GM12878 (cell line): ENCODE measurements around the gene DTL.

Experiments used
- BRCA1 ChIP-seq: IDR thresholded peaks from 2 replicates; pipeline ENCODE4 v1.6.1; 2011; ENCODE audit warnings: low read depth, low read length, improper control_type of control experiment
- CHD2 ChIP-seq: IDR thresholded peaks from 2 replicates; pipeline ENCODE4 v1.6.1; 2011; ENCODE audit warnings: low read depth, low read length, improper control_type of control experiment, borderline replicate concordance
- CTCF ChIP-seq, 3 experiments: IDR thresholded peaks in 2 of 3; conservative IDR thresholded peaks in 1 of 3; 2 replicates each; pipeline ENCODE4 v1.5.1; 2011; ENCODE audit warnings: low read depth in 3 of 3, low read length in 3 of 3, mild to moderate bottlenecking in 3 of 3, control low read depth in 2 of 3, moderate library complexity in 2 of 3, inconsistent platforms in 1 of 3, mixed read lengths in 1 of 3; ENCODE audit not compliant: control insufficient read depth in 2 of 3, insufficient read depth in 1 of 3; ENCODE audit errors: extremely low read depth in 1 of 3
- EP300 ChIP-seq, 2 experiments: fragments of 150-350 bp in 1 of 2; IDR thresholded peaks; 2 replicates each; pipeline ENCODE4 v1.6.1; 2011 to 2012; ENCODE audit warnings: low read depth in 2 of 2, low read length in 2 of 2, borderline replicate concordance in 1 of 2, improper control_type of control experiment in 1 of 2, inconsistent platforms in 1 of 2; ENCODE audit not compliant: control insufficient read depth in 1 of 2
- ETV6 ChIP-seq, 2 experiments: fragments of 450-650 bp in 1 of 2; IDR thresholded peaks in 1 of 2; conservative IDR thresholded peaks in 1 of 2; 2 replicates each; pipeline ENCODE4 v1.6.1; 2014; ENCODE audit warnings: antibody characterized with exemption in 1 of 2, borderline replicate concordance in 1 of 2, low read depth in 1 of 2, mild to moderate bottlenecking in 1 of 2, moderate library complexity in 1 of 2
- EZH2 ChIP-seq: IDR thresholded peaks from 2 replicates; pipeline ENCODE4 v1.6.1; 2012; ENCODE audit warnings: low read depth, mild to moderate bottlenecking, control low read depth, inconsistent platforms, low read length, borderline replicate concordance; ENCODE audit not compliant: control insufficient read depth
- JUND ChIP-seq: IDR thresholded peaks from 2 replicates; pipeline ENCODE4 v1.6.1; 2012; ENCODE audit warnings: low read depth, mild to moderate bottlenecking, low read length, improper control_type of control experiment, moderate library complexity
- MAX ChIP-seq: IDR thresholded peaks from 2 replicates; pipeline ENCODE4 v1.6.1; 2012; ENCODE audit warnings: low read depth, low read length, improper control_type of control experiment
- POLR2A ChIP-seq: IDR thresholded peaks from 2 replicates; pipeline ENCODE4 v1.6.1; 2011; ENCODE audit warnings: low read depth, mild to moderate bottlenecking, low read length
- POLR2AphosphoS5 ChIP-seq: IDR thresholded peaks from 2 replicates; pipeline ENCODE4 v1.6.1; 2011; ENCODE audit warnings: mild to moderate bottlenecking, low read length, inconsistent platforms
- SIN3A ChIP-seq: IDR thresholded peaks from 2 replicates; pipeline ENCODE4 v1.6.1; 2012; ENCODE audit warnings: low read depth, low read length, improper control_type of control experiment
- SKIL ChIP-seq: fragments of 450-650 bp; IDR thresholded peaks from 2 replicates; pipeline ENCODE4 v1.6.1; 2017; ENCODE audit warnings: mild to moderate bottlenecking, low read depth, inconsistent platforms; ENCODE audit not compliant: poor library complexity, severe bottlenecking
- SMC3 ChIP-seq: IDR thresholded peaks from 2 replicates; pipeline ENCODE4 v1.6.1; 2011; ENCODE audit warnings: low read length, improper control_type of control experiment, borderline replicate concordance

GRCh38 chr1:212062832-212063438, 27.4 kb downstream of the DTL start:
- TF ChIP-seq SMC3 (peak; percentile 78; the same call in 1 of the 2 replicates), MAX (no peak), CTCF (IDR thresholded peaks at IDR 0.05 in 2 of 3, conservative IDR thresholded peaks at IDR 0.05 in 1 of 3; ENCODE audit: control insufficient read depth in 2 of 3, extremely low read depth in 1 of 3, insufficient read depth in 1 of 3, low read depth in 3 of 3, low read length in 3 of 3) (peak; percentile 54 to 63 (median 56); a peak in 5 of 6 replicates), POLR2AphosphoS5 (no peak), BRCA1 (no peak), POLR2A (no peak), SKIL (no peak), ETV6 (conservative IDR thresholded peaks at IDR 0.05 in 1 of 2, IDR thresholded peaks at IDR 0.05 in 1 of 2; ENCODE audit: borderline replicate concordance in 1 of 2, low read depth in 1 of 2) (no peak), JUND (no peak), SIN3A (no peak), EP300 (IDR thresholded peaks at IDR 0.05; ENCODE audit: borderline replicate concordance in 1 of 2, control insufficient read depth in 1 of 2, low read depth in 2 of 2, low read length in 2 of 2) (no peak), EZH2 (no peak), CHD2 (no peak)
